Measurements from ENCODE around the gene COL5A3. TPM values are rescaled to one million over a fixed set of nuclear protein-coding genes. Genes with fewer than 3 reads are reported as not detected.

The COL5A3 gene
- total RNA-seq, 4 donors from 2014 or later, result 5.7 to 9.8 (median 6.6) TPM

GRCh38 chr19:9995999-9996398 lies 14.3 kb downstream of the COL5A3 start:
- no peak for ATAC-seq

GRCh38 chr19:9995084-9995483 lies 15.2 kb downstream of the COL5A3 start:
- intact Hi-C loops (cut with DNase I; ENCODE audit: low total_unique reads), result no loop called here
- H3K4me1 ChIP-seq, result no peaks in the 10 kb centered on the region
- no peaks in the 10 kb centered on the region for H3K27me3 ChIP-seq
- TF ChIP-seq POLR2A (IDR thresholded peaks at IDR 0.05) (no peak), CTCF (IDR thresholded peaks at IDR 0.05 in 4 of 5, conservative IDR thresholded peaks at IDR 0.05 in 1 of 5) (no peak)
- no peak for ATAC-seq
- no peak overlapping the region for H3K4me3 ChIP-seq
- H3K36me3 ChIP-seq, result no peaks in the 10 kb centered on the region
- H3K9me3 ChIP-seq, result no peaks in the 10 kb centered on the region
- H3K27ac ChIP-seq, result no peak overlapping the region
- in situ Hi-C loops (cut with MboI; ENCODE audit: low sequenced_read_pairs in 4 of 4), result no loop called here
- no peak for DNase-seq

More at GRCh38 chr19:9995999-9996398, 14.3 kb downstream of the COL5A3 start:
- no peaks in the 10 kb centered on the region for H3K9me3 ChIP-seq
- intact Hi-C loops (cut with DNase I; ENCODE audit: low total_unique reads) (no loop called here), in situ Hi-C loops (cut with MboI; ENCODE audit: low sequenced_read_pairs in 4 of 4) (no loop called here)
- DNase-seq, result no peak
- H3K4me3 ChIP-seq, result no peak overlapping the region
- TF ChIP-seq CTCF (IDR thresholded peaks at IDR 0.05 in 4 of 5, conservative IDR thresholded peaks at IDR 0.05 in 1 of 5) (no peak), POLR2A (IDR thresholded peaks at IDR 0.05) (no peak)
- no peaks in the 10 kb centered on the region for H3K4me1 ChIP-seq
- H3K27ac ChIP-seq, result no peak overlapping the region
- no peaks in the 10 kb centered on the region for H3K36me3 ChIP-seq
- H3K27me3 ChIP-seq, result no peaks in the 10 kb centered on the region

- Histone ChIP-seq H3K4me1 (no peaks in the 10 kb centered on the region), H3K27me3 (no peaks in the 10 kb centered on the region), H3K27ac (no peak overlapping the region), H3K36me3 (no peaks in the 10 kb centered on the region), H3K9me3 (no peaks in the 10 kb centered on the region), H3K4me3 (no peak overlapping the region)
- ATAC-seq (no peak), DNase-seq (no peak)
- no peak for TF ChIP-seq CTCF (IDR thresholded peaks at IDR 0.05 in 4 of 5, conservative IDR thresholded peaks at IDR 0.05 in 1 of 5)
- TF ChIP-seq POLR2A (IDR thresholded peaks at IDR 0.05), result no peak
- intact Hi-C loops (cut with DNase I; ENCODE audit: low total_unique reads) (no loop called here), in situ Hi-C loops (cut with MboI; ENCODE audit: low sequenced_read_pairs in 4 of 4) (no loop called here)
Observed at GRCh38 chr19:9991425-9992191, 18.7 kb downstream of the COL5A3 start.

GRCh38 chr19:9989504-9989903 lies 20.8 kb downstream of the COL5A3 start:
- intact Hi-C loops (cut with DNase I; ENCODE audit: low total_unique reads) (no loop called here), in situ Hi-C loops (cut with MboI; ENCODE audit: low sequenced_read_pairs in 4 of 4) (no loop called here)
- H3K27me3 ChIP-seq, result no peaks in the 10 kb centered on the region
- no peak for TF ChIP-seq CTCF (IDR thresholded peaks at IDR 0.05 in 4 of 5, conservative IDR thresholded peaks at IDR 0.05 in 1 of 5)
- no peak for TF ChIP-seq POLR2A (IDR thresholded peaks at IDR 0.05)
- no peaks in the 10 kb centered on the region for H3K9me3 ChIP-seq
- H3K36me3 ChIP-seq, result no peaks in the 10 kb centered on the region
- H3K4me1 ChIP-seq, result no peaks in the 10 kb centered on the region
- H3K27ac ChIP-seq, result no peak overlapping the region
- DNase-seq, result no peak
- ATAC-seq, result no peak
- no peak overlapping the region for H3K4me3 ChIP-seq
